SU-DHL-6 (cell line): ENCODE data around the gene ZC3H12C.

Source experiments
- H2AFZ ChIP-seq: fragments of 200-600 bp; sonication (generic); 2 replicates; pipeline ENCODE4 v1.6.1; 2014; ENCODE audit warnings: low read depth, mild to moderate bottlenecking, moderate library complexity, mixed read lengths, antibody characterized with exemption, low read length; ENCODE audit not compliant: severe bottlenecking
- H3F3A ChIP-seq: fragments of 200-600 bp; shearing (Covaris generic); 2 replicates; pipeline ENCODE4 v1.6.0; 2016; ENCODE audit warnings: antibody characterized with exemption, mild to moderate bottlenecking; ENCODE audit not compliant: insufficient read depth
- H3K27ac ChIP-seq: fragments of 200-600 bp; sonication (generic); 2 replicates; pipeline ENCODE4 v1.5.1; 2016; ENCODE audit warnings: low read depth, mild to moderate bottlenecking, low read length, moderate library complexity, mixed read lengths
- H3K27me3 ChIP-seq: fragments of 200-600 bp; sonication (generic), shearing (Covaris generic); 2 replicates; pipeline ENCODE4 v1.6.0; 2014; ENCODE audit warnings: mild to moderate bottlenecking, low read length
- H3K36me3 ChIP-seq: fragments of 200-600 bp; sonication (generic); 2 replicates; pipeline ENCODE4 v1.6.1; 2014; ENCODE audit warnings: mild to moderate bottlenecking, low read length, mixed read lengths
- H3K4me2 ChIP-seq: fragments of 300-600, 200-600 bp; shearing (Covaris generic), sonication (generic); 2 replicates; pipeline ENCODE4 v1.6.0; 2014; ENCODE audit warnings: low read length, low read depth, mild to moderate bottlenecking; ENCODE audit not compliant: poor library complexity, severe bottlenecking
- H3K4me3 ChIP-seq: fragments of 200-600 bp; sonication (generic); 2 replicates; pipeline ENCODE4 v1.5.1; 2014; ENCODE audit warnings: antibody characterized with exemption, low read length, mild to moderate bottlenecking, mixed read lengths; ENCODE audit not compliant: insufficient read depth, poor library complexity, severe bottlenecking
- H3K79me2 ChIP-seq: fragments of 200-600 bp; sonication (generic); 2 replicates; pipeline ENCODE4 v1.6.1; 2014; ENCODE audit warnings: mild to moderate bottlenecking, low read length, moderate library complexity; ENCODE audit not compliant: insufficient read depth
- H3K9ac ChIP-seq: fragments of 200-600 bp; sonication (generic); 2 replicates; pipeline ENCODE4 v1.7.0; 2014; ENCODE audit warnings: mild to moderate bottlenecking, low read length
- H3K9me2 ChIP-seq: fragments of 200-600 bp; sonication (generic); replicated peaks from 2 replicates; pipeline ENCODE4 v1.6.1; 2014; ENCODE audit warnings: low read length; ENCODE audit not compliant: insufficient read depth
- H3K9me3 ChIP-seq: fragments of 200-600 bp; sonication (generic); 2 replicates; pipeline ENCODE4 v1.6.1; 2014; ENCODE audit warnings: low read length, mixed read lengths; ENCODE audit not compliant: insufficient read depth
- H4K20me1 ChIP-seq: fragments of 200-600 bp; sonication (generic); 2 replicates; pipeline ENCODE4 v1.6.1; 2014; ENCODE audit warnings: low read depth, mild to moderate bottlenecking, antibody characterized with exemption, low read length, moderate library complexity, mixed read lengths
- EZH2phosphoT487 ChIP-seq: fragments of 200-600 bp; sonication (generic), shearing (Covaris generic); conservative IDR thresholded peaks from 2 replicates; pipeline ENCODE4 v1.6.1; 2018; ENCODE audit warnings: mild to moderate bottlenecking, antibody characterized with exemption, low read length, moderate library complexity, mixed read lengths
- TF ChIP-seq, protein P1 (sequence below): fragments of 200-600 bp; sonication (generic); IDR thresholded peaks from one replicate; pipeline ENCODE4 v1.5.1; 2017; ENCODE audit warnings: antibody characterized with exemption, mild to moderate bottlenecking, low read length, moderate library complexity; ENCODE audit not compliant: insufficient read depth, poor library complexity, severe bottlenecking

Gene ZC3H12C

DNA sequence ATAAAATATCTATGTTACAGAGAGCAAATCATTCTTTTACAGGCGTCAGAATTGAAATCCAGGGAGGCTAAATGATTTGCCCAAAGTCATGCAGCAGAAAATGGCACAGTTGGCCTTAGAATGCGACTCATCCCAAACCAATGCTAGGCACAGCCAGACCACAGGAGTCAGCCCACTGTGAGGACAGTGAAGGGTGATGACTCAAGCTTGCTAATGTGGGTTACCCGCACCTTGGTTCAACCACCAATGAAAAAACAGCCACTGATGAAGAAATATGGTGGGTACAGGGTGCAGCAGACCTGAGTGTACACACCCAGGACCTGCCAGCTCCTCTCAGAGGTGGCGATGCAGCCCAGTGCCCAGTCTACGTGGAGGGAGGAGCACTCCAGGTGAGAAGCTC lies 89.7 kb downstream of the ZC3H12C start:
- no peak overlapping the region for H3K9ac ChIP-seq
- TF ChIP-seq, protein P1, sequence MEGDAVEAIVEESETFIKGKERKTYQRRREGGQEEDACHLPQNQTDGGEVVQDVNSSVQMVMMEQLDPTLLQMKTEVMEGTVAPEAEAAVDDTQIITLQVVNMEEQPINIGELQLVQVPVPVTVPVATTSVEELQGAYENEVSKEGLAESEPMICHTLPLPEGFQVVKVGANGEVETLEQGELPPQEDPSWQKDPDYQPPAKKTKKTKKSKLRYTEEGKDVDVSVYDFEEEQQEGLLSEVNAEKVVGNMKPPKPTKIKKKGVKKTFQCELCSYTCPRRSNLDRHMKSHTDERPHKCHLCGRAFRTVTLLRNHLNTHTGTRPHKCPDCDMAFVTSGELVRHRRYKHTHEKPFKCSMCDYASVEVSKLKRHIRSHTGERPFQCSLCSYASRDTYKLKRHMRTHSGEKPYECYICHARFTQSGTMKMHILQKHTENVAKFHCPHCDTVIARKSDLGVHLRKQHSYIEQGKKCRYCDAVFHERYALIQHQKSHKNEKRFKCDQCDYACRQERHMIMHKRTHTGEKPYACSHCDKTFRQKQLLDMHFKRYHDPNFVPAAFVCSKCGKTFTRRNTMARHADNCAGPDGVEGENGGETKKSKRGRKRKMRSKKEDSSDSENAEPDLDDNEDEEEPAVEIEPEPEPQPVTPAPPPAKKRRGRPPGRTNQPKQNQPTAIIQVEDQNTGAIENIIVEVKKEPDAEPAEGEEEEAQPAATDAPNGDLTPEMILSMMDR, result no peak
- TF ChIP-seq EZH2phosphoT487, result no peak
- no peaks in the 10 kb centered on the region for H4K20me1 ChIP-seq
- H3K27me3 ChIP-seq, result no peaks in the 10 kb centered on the region
- no peak overlapping the region for H3K27ac ChIP-seq
- no peak overlapping the region for H2AFZ ChIP-seq
- H3K79me2 ChIP-seq, result no peaks in the 10 kb centered on the region
- H3K9me3 ChIP-seq, result no peaks in the 10 kb centered on the region
- H3K36me3 ChIP-seq, result no peaks in the 10 kb centered on the region
- no peak overlapping the region for H3K4me3 ChIP-seq
- H3K4me2 ChIP-seq, result no peak overlapping the region
- no peaks in the 10 kb centered on the region for H3F3A ChIP-seq
- H3K9me2 ChIP-seq, result no peaks in the 10 kb centered on the region

DNA sequence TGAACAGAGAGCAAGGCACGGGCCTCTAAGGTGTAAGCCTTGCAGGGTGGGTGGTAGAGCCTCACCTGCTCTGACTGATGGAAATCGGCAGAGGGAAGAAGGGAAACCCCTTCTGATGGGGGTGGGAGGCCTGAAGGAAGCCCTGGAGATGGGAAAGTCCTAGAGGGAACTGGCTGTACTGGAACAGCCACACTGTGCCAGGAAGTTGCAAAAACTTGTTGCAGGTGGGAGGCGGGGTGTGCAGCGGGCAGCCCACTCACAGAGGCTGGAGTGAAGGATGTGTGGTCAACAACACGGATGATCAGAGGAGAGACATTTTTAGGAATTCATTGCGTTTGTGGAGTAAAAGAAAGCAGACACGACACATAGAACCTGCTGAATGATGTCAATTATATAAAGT lies 91.3 kb downstream of the ZC3H12C start:
- Histone ChIP-seq H3K4me2 (no peak overlapping the region), H3F3A (no peaks in the 10 kb centered on the region), H3K9ac (no peak overlapping the region), H3K27ac (no peak overlapping the region), H3K9me3 (no peaks in the 10 kb centered on the region), H2AFZ (no peak overlapping the region), H3K27me3 (no peaks in the 10 kb centered on the region), H3K4me3 (no peak overlapping the region), H3K9me2 (no peaks in the 10 kb centered on the region), H3K36me3 (no peaks in the 10 kb centered on the region), H3K79me2 (no peaks in the 10 kb centered on the region), H4K20me1 (no peaks in the 10 kb centered on the region)
- TF ChIP-seq EZH2phosphoT487, result no peak
- TF ChIP-seq, protein P1, result no peak

DNA sequence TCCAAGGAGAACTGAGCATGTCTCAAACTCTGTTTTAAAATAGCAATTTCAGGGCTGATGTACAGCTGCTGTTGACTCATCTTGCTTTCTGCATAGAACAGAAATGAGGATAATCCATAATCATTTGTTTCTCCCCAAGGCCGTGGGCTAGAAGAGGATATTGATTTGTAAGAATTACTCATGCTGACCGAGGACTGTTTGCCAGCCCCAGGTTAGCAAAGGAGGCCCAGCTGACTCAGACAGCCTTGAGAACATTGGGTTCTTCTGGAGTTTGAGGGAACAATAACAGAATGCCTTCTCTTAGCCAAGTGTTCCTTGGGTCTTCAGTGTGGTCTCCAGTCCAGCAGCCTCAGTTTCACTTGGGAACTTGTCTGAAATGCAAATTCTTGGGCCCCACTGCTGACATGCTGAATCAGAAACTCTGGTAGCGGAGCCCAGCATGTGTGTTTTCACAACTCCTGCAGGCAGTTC lies 92.0 kb downstream of the ZC3H12C start:
- H3K4me2 ChIP-seq, result no peak overlapping the region
- TF ChIP-seq, protein P1, result no peak
- no peak for TF ChIP-seq EZH2phosphoT487
- no peaks in the 10 kb centered on the region for H3F3A ChIP-seq
- H3K27ac ChIP-seq, result no peak overlapping the region
- no peaks in the 10 kb centered on the region for H3K27me3 ChIP-seq
- no peaks in the 10 kb centered on the region for H3K79me2 ChIP-seq
- no peaks in the 10 kb centered on the region for H3K9me2 ChIP-seq
- H4K20me1 ChIP-seq, result no peaks in the 10 kb centered on the region
- no peaks in the 10 kb centered on the region for H3K36me3 ChIP-seq
- no peak overlapping the region for H3K9ac ChIP-seq
- no peak overlapping the region for H3K4me3 ChIP-seq
- H3K9me3 ChIP-seq, result no peaks in the 10 kb centered on the region
- no peak overlapping the region for H2AFZ ChIP-seq

DNA sequence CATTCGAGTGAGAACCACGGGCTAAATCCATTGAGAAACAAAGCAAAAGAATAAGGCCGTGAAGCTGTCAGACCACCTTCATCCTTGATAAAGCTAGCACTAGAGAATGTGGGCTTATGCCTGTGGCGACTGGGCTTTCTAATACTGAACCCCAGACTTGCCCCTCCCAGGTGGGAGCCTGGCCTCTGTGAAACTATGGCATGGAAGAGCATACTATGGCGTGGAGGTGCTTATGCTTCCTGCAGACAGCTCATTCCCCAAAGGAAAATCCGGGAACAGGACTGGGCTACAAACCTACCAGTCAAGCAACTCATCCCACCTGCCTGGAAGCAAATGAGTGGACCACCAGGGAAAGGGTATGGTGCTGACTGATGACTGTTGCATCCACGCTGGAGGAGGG lies 92.4 kb downstream of the ZC3H12C start:
- H3K36me3 ChIP-seq, result no peaks in the 10 kb centered on the region
- no peaks in the 10 kb centered on the region for H3K79me2 ChIP-seq
- H3F3A ChIP-seq, result no peaks in the 10 kb centered on the region
- H3K4me2 ChIP-seq, result no peak overlapping the region
- TF ChIP-seq EZH2phosphoT487, result no peak
- TF ChIP-seq, protein P1, result no peak
- no peak overlapping the region for H3K4me3 ChIP-seq
- H2AFZ ChIP-seq, result no peak overlapping the region
- no peaks in the 10 kb centered on the region for H3K9me3 ChIP-seq
- H3K9ac ChIP-seq, result no peak overlapping the region
- no peaks in the 10 kb centered on the region for H3K27me3 ChIP-seq
- H3K27ac ChIP-seq, result no peak overlapping the region
- H4K20me1 ChIP-seq, result no peaks in the 10 kb centered on the region
- H3K9me2 ChIP-seq, result no peaks in the 10 kb centered on the region
